HEK293 (cell line): ENCODE results near the gene ATP2B3.
A peak's percentile ranks its signal among the peaks of the same experiment; 100 is the strongest.

ENCODE experiments used
- CTCF ChIA-PET: fragments of 350-600 bp; formaldehyde crosslinking; extraction: SDS; loops from one replicate; lab custom pipeline; 2021; ENCODE audit warnings: antibody characterized with exemption; lab: Yijun Ruan, JAX
- POLR2A ChIA-PET: fragments of 300-600 bp; formaldehyde crosslinking; extraction: SDS; loops from one replicate; lab custom pipeline; 2020; ENCODE audit warnings: antibody characterized with exemption, inconsistent platforms; lab: Yijun Ruan, JAX
- H3K27ac ChIP-seq: fragments of 200-500 bp; sonication (Bioruptor generic); 2 replicates; pipeline ENCODE4 v1.5.1; 2014; ENCODE audit warnings: low read depth, low read length, control low read depth, inconsistent platforms; ENCODE audit errors: extremely low read depth
- H3K36me3 ChIP-seq, 2 experiments: fragments of 200-500 bp in 1 of 2; sonication (Bioruptor generic) in 1 of 2; 1 replicate in 1 of 2; 2 replicates in 1 of 2; pipeline ENCODE4 v1.5.1; 2014 to 2017; ENCODE audit warnings: inconsistent platforms in 2 of 2, low read length in 2 of 2; ENCODE audit not compliant: control insufficient read depth in 2 of 2, insufficient read depth in 1 of 2
- H3K4me1 ChIP-seq: fragments of 200-500 bp; sonication (Bioruptor generic); 2 replicates; pipeline ENCODE4 v1.5.1; 2014; ENCODE audit warnings: mild to moderate bottlenecking, low read length, inconsistent platforms; ENCODE audit not compliant: control insufficient read depth, insufficient read depth
- H3K4me3 ChIP-seq: 2 replicates; pipeline ENCODE4 v1.5.1; 2011; ENCODE audit warnings: low read depth, mild to moderate bottlenecking, control low read depth, low read length, moderate library complexity
- H3K9me3 ChIP-seq: fragments of 200-500 bp; sonication (Bioruptor generic); 2 replicates; pipeline ENCODE4 v1.5.1; 2014; ENCODE audit warnings: low read depth, low read length, inconsistent platforms; ENCODE audit not compliant: control insufficient read depth, insufficient read depth
- GLIS2 ChIP-seq: fragments of 450-650 bp; formaldehyde crosslinking; IDR thresholded peaks from 2 replicates; pipeline ENCODE4 v1.5.1; 2016; ENCODE audit warnings: missing biosample characterization, missing genetic modification characterization
- PRDM1 ChIP-seq: fragments of 450-650 bp; formaldehyde crosslinking; IDR thresholded peaks from 2 replicates; pipeline ENCODE4; 2016; ENCODE audit warnings: missing biosample characterization, missing genetic modification characterization
- SP7 ChIP-seq: fragments of 450-650 bp; formaldehyde crosslinking; IDR thresholded peaks from 2 replicates; pipeline ENCODE4 v1.5.1; 2016; ENCODE audit warnings: missing biosample characterization, missing genetic modification characterization
- ZNF114 ChIP-seq: fragments of 450-650 bp; formaldehyde crosslinking; IDR thresholded peaks from 2 replicates; pipeline ENCODE4 v1.5.0; 2017; ENCODE audit warnings: missing biosample characterization, missing genetic modification characterization
- ZNF133 ChIP-seq: fragments of 450-650 bp; formaldehyde crosslinking; IDR thresholded peaks from 2 replicates; pipeline ENCODE4 v1.5.1; 2016; ENCODE audit warnings: missing biosample characterization, missing genetic modification characterization
- ZNF175 ChIP-seq: fragments of 450-650 bp; formaldehyde crosslinking; IDR thresholded peaks from 2 replicates; pipeline ENCODE4 v1.5.1; 2016; ENCODE audit warnings: missing biosample characterization, missing genetic modification characterization
- ZNF19 ChIP-seq: fragments of 450-650 bp; formaldehyde crosslinking; IDR thresholded peaks from 2 replicates; pipeline ENCODE4; 2016; ENCODE audit warnings: missing biosample characterization, missing genetic modification characterization, low read depth
- ZNF202 ChIP-seq: fragments of 450-650 bp; formaldehyde crosslinking; IDR thresholded peaks from 2 replicates; pipeline ENCODE4 v1.5.1; 2016; ENCODE audit warnings: missing biosample characterization, missing genetic modification characterization, borderline replicate concordance
- ZNF266 ChIP-seq: fragments of 450-650 bp; formaldehyde crosslinking; IDR thresholded peaks from 2 replicates; pipeline ENCODE4 v1.5.1; 2016; ENCODE audit warnings: missing biosample characterization, missing genetic modification characterization, low read depth
- ZNF302 ChIP-seq: fragments of 450-650 bp; formaldehyde crosslinking; IDR thresholded peaks from 2 replicates; pipeline ENCODE4 v1.5.1; 2016; ENCODE audit warnings: missing biosample characterization, missing genetic modification characterization, low read depth
- ZNF560 ChIP-seq: fragments of 450-650 bp; formaldehyde crosslinking; IDR thresholded peaks from 2 replicates; pipeline ENCODE4 v1.5.1; 2017; ENCODE audit warnings: missing biosample characterization, missing genetic modification characterization, borderline replicate concordance
- ZNF561 ChIP-seq: fragments of 450-650 bp; IDR thresholded peaks from 2 replicates; pipeline ENCODE4 v1.5.1; 2018; ENCODE audit warnings: missing biosample characterization, missing genetic modification characterization, borderline replicate concordance
- ZNF621 ChIP-seq: fragments of 450-650 bp; formaldehyde crosslinking; IDR thresholded peaks from 2 replicates; pipeline ENCODE4 v1.5.1; 2017; ENCODE audit warnings: missing biosample characterization, missing genetic modification characterization
- ZNF660 ChIP-seq: fragments of 450-650 bp; IDR thresholded peaks from 2 replicates; pipeline ENCODE4 v1.5.1; 2018; ENCODE audit warnings: missing biosample characterization, mild to moderate bottlenecking, missing genetic modification characterization
- ZNF792 ChIP-seq: fragments of 450-650 bp; formaldehyde crosslinking; IDR thresholded peaks from 2 replicates; pipeline ENCODE4 v1.5.1; 2016; ENCODE audit warnings: missing biosample characterization, missing genetic modification characterization
- ZSCAN30 ChIP-seq: fragments of 450-650 bp; IDR thresholded peaks from 2 replicates; pipeline ENCODE4 v1.5.1; 2018; ENCODE audit warnings: missing biosample characterization, mild to moderate bottlenecking, missing genetic modification characterization, moderate library complexity
- TF ChIP-seq, protein P1 (sequence below): fragments of 450-650 bp; formaldehyde crosslinking; IDR thresholded peaks from 2 replicates; pipeline ENCODE4 v1.5.1; 2016; ENCODE audit warnings: missing biosample characterization, missing genetic modification characterization
- TF ChIP-seq, protein P2 (sequence below): fragments of 450-650 bp; formaldehyde crosslinking; IDR thresholded peaks from 2 replicates; pipeline ENCODE4 v1.5.1; 2016; ENCODE audit warnings: missing biosample characterization, missing genetic modification characterization
- TF ChIP-seq, protein P3 (sequence below): fragments of 450-650 bp; formaldehyde crosslinking; IDR thresholded peaks from 2 replicates; pipeline ENCODE4 v1.5.1; 2016; ENCODE audit warnings: missing biosample characterization, missing genetic modification characterization, low read depth
- TF ChIP-seq, protein P4 (sequence below): fragments of 450-650 bp; formaldehyde crosslinking; IDR thresholded peaks from 2 replicates; pipeline ENCODE4 v1.5.1; 2016; ENCODE audit warnings: missing biosample characterization, missing genetic modification characterization
- TF ChIP-seq, protein P5 (sequence below): fragments of 450-650 bp; formaldehyde crosslinking; IDR thresholded peaks from 2 replicates; pipeline ENCODE4 v1.5.1; 2016; ENCODE audit warnings: missing biosample characterization, missing genetic modification characterization, borderline replicate concordance
- TF ChIP-seq, protein P6 (sequence below): fragments of 450-650 bp; formaldehyde crosslinking; IDR thresholded peaks from 2 replicates; pipeline ENCODE4 v1.5.1; 2016; ENCODE audit warnings: missing biosample characterization, missing genetic modification characterization
- TF ChIP-seq, protein P7 (sequence below): fragments of 450-650 bp; formaldehyde crosslinking; IDR thresholded peaks from 2 replicates; pipeline ENCODE4 v1.5.1; 2016; ENCODE audit warnings: missing biosample characterization, missing genetic modification characterization

The ATP2B3 gene

DNA sequence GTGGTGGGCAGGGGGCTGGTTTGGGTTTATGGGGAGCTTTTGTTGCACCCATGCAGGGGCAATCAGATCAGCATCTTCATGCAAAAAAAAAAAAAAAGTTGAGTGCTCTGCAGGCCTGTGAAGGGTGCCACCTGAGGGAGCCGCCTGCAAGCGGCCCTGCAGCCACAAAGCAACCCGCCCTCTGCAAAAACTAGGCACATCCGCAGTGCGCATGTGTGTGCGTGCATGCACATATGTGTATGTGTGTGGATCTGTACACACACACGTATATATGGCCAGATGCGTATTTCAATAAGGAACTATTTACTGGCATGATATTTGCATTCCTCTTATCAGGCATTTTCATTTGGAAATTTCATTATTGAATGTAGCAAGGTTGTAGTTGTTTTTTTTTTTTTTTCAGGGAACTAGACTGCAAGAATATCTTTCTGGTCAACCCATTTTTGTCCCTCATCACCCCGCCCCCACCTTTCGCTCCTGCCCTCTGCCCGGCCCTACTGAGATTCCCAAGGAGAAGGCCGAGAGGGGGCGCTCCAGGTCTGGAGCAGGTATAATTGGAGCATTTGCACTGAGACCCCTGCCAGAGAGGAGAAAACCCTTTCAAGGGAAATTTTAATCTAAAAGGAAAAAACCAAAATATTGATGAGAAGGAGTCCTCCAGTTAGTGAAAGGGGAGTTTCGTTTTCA, 63.4 kb downstream of the ATP2B3 start:
- H3K36me3 ChIP-seq, result no peaks in the 10 kb centered on the region
- H3K27ac ChIP-seq, result no peak overlapping the region
- no peaks in the 10 kb centered on the region for H3K9me3 ChIP-seq
- POLR2A ChIA-PET, result no interaction called here
- H3K4me1 ChIP-seq, result no peaks in the 10 kb centered on the region
- no peak for TF ChIP-seq ZNF114
- no peak for TF ChIP-seq ZNF621 (tag by site-specific recombination)
- TF ChIP-seq ZNF19 (tag by site-specific recombination), result no peak
- TF ChIP-seq PRDM1 (tag by site-specific recombination), result peak; percentile 69
- TF ChIP-seq, protein P1, sequence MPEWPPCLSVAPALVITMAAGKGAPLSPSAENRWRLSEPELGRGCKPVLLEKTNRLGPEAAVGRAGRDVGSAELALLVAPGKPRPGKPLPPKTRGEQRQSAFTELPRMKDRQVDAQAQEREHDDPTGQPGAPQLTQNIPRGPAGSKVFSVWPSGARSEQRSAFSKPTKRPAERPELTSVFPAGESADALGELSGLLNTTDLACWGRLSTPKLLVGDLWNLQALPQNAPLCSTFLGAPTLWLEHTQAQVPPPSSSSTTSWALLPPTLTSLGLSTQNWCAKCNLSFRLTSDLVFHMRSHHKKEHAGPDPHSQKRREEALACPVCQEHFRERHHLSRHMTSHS (tag by site-specific recombination), result no peak
- TF ChIP-seq ZNF133, result 0 out of 2 replicates have a peak, but pooled peaks have one; percentile 26
- TF ChIP-seq, all 188 proteins: peak for 2
- no peak overlapping the region for H3K4me3 ChIP-seq
- CTCF ChIA-PET, result interaction anchor here (0.6 to 1.2 kb wide), 4 partner anchors 55 to 128 kb away, joined by 3 to 6 read pairs (median 4); no protein-coding TSS in a partner anchor

DNA sequence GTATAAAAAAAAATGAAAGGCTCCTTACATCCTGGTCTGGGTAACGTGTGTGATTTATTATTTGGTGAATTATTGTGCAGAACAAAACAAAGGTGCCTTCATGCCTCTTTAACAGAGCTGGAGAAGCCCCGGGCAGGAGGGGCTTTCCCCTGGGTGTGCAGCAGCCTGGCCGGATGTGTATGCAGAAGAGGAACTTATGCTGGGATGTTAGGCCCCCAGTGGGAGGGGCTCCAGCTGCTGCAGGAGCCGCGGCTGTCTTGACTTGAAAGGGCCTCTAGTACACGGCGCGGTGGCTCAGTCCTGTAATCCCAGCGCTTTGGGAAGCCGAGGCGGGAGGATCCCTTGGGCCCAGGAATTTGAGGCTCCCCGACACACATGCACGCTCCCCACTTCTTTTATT, 65.5 kb downstream of the ATP2B3 start:
- POLR2A ChIA-PET, result interaction anchor here (0.5 kb wide), 1 partner anchor 52 kb away, joined by 6 read pairs; no protein-coding TSS in a partner anchor
- CTCF ChIA-PET, result interaction anchor here (0.7 kb wide), 1 partner anchor 69 kb away, joined by 3 read pairs; no protein-coding TSS in a partner anchor
- no peak overlapping the region for H3K4me3 ChIP-seq
- H3K4me1 ChIP-seq, result no peaks in the 10 kb centered on the region
- TF ChIP-seq ZNF561 (tag by site-specific recombination), result no peak
- TF ChIP-seq, protein P2, sequence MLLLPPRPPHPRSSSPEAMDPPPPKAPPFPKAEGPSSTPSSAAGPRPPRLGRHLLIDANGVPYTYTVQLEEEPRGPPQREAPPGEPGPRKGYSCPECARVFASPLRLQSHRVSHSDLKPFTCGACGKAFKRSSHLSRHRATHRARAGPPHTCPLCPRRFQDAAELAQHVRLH (tag by site-specific recombination), result no peak
- TF ChIP-seq ZNF560, result no peak
- no peak for TF ChIP-seq ZNF202
- TF ChIP-seq ZNF302 (tag by site-specific recombination), result no peak
- TF ChIP-seq SP7 (tag by site-specific recombination), result no peak
- TF ChIP-seq ZNF175 (tag by site-specific recombination), result no peak
- TF ChIP-seq, protein P3, sequence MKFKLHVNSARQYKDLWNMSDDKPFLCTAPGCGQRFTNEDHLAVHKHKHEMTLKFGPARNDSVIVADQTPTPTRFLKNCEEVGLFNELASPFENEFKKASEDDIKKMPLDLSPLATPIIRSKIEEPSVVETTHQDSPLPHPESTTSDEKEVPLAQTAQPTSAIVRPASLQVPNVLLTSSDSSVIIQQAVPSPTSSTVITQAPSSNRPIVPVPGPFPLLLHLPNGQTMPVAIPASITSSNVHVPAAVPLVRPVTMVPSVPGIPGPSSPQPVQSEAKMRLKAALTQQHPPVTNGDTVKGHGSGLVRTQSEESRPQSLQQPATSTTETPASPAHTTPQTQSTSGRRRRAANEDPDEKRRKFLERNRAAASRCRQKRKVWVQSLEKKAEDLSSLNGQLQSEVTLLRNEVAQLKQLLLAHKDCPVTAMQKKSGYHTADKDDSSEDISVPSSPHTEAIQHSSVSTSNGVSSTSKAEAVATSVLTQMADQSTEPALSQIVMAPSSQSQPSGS (tag by site-specific recombination), result no peak
- TF ChIP-seq GLIS2, result no peak
- TF ChIP-seq, protein P4, sequence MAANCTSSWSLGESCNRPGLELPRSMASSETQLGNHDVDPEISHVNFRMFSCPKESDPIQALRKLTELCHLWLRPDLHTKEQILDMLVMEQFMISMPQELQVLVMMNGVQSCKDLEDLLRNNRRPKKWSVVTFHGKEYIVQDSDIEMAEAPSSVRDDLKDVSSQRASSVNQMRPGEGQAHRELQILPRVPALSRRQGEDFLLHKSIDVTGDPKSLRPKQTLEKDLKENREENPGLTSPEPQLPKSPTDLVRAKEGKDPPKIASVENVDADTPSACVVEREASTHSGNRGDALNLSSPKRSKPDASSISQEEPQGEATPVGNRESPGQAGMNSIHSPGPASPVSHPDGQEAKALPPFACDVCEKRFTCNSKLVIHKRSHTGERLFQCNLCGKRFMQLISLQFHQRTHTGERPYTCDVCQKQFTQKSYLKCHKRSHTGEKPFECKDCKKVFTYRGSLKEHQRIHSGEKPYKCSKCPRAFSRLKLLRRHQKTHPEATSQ, result no peak
- TF ChIP-seq, protein P5, sequence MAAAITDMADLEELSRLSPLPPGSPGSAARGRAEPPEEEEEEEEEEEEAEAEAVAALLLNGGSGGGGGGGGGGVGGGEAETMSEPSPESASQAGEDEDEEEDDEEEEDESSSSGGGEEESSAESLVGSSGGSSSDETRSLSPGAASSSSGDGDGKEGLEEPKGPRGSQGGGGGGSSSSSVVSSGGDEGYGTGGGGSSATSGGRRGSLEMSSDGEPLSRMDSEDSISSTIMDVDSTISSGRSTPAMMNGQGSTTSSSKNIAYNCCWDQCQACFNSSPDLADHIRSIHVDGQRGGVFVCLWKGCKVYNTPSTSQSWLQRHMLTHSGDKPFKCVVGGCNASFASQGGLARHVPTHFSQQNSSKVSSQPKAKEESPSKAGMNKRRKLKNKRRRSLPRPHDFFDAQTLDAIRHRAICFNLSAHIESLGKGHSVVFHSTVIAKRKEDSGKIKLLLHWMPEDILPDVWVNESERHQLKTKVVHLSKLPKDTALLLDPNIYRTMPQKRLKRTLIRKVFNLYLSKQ (tag by site-specific recombination), result no peak
- TF ChIP-seq ZNF266 (tag by site-specific recombination), result no peak
- TF ChIP-seq ZNF660, result no peak
- TF ChIP-seq ZSCAN30 (tag by site-specific recombination), result no peak
- TF ChIP-seq, protein P6, sequence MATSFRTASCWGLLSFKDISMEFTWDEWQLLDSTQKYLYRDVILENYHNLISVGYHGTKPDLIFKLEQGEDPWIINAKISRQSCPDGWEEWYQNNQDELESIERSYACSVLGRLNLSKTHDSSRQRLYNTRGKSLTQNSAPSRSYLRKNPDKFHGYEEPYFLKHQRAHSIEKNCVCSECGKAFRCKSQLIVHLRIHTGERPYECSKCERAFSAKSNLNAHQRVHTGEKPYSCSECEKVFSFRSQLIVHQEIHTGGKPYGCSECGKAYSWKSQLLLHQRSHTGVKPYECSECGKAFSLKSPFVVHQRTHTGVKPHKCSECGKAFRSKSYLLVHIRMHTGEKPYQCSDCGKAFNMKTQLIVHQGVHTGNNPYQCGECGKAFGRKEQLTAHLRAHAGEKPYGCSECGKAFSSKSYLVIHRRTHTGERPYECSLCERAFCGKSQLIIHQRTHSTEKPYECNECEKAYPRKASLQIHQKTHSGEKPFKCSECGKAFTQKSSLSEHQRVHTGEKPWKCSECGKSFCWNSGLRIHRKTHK (tag by site-specific recombination), result no peak
- no peak for TF ChIP-seq ZNF792 (tag by site-specific recombination)
- TF ChIP-seq, protein P7, sequence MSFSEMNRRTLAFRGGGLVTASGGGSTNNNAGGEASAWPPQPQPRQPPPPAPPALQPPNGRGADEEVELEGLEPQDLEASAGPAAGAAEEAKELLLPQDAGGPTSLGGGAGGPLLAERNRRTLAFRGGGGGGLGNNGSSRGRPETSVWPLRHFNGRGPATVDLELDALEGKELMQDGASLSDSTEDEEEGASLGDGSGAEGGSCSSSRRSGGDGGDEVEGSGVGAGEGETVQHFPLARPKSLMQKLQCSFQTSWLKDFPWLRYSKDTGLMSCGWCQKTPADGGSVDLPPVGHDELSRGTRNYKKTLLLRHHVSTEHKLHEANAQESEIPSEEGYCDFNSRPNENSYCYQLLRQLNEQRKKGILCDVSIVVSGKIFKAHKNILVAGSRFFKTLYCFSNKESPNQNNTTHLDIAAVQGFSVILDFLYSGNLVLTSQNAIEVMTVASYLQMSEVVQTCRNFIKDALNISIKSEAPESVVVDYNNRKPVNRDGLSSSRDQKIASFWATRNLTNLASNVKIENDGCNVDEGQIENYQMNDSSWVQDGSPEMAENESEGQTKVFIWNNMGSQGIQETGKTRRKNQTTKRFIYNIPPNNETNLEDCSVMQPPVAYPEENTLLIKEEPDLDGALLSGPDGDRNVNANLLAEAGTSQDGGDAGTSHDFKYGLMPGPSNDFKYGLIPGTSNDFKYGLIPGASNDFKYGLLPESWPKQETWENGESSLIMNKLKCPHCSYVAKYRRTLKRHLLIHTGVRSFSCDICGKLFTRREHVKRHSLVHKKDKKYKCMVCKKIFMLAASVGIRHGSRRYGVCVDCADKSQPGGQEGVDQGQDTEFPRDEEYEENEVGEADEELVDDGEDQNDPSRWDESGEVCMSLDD (tag by site-specific recombination), result no peak
- peaks cover 9 to 15% of the 10 kb centered on the region in 2 experiments; a peak in 2 of 3 replicates for H3K36me3 ChIP-seq
- H3K27ac ChIP-seq, result no peak overlapping the region
- no peaks in the 10 kb centered on the region for H3K9me3 ChIP-seq
